GM12875 (cell line): ENCODE data around the gene NKAP.
"Not testable (repeated sequence)": the region's sequence is repeated elsewhere in the genome, so short reads cannot be mapped to it uniquely, and the experiment has no call there.

Experiments
- H3K4me3 ChIP-seq: one replicate; pipeline ENCODE4 v1.5.1; 2011; ENCODE audit warnings: low read depth, low read length, control low read depth
- CTCF ChIP-seq: IDR thresholded peaks from 2 replicates; pipeline ENCODE4 v1.5.1; 2011; ENCODE audit warnings: low read depth, mild to moderate bottlenecking, control low read depth, inconsistent platforms, low read length, moderate library complexity, borderline replicate concordance; ENCODE audit not compliant: insufficient read depth

NKAP gene

GRCh38 chrX:119935215-119935874 lies 8.2 kb downstream of the NKAP start:
- TF ChIP-seq CTCF, result no peak

GRCh38 chrX:119922391-119922790 lies 21.2 kb downstream of the NKAP start:
- H3K4me3 ChIP-seq, result not testable (repeated sequence)

More at GRCh38 chrX:119935215-119935874, 8.2 kb downstream of the NKAP start:
- no peak overlapping the region for H3K4me3 ChIP-seq

- no peak for TF ChIP-seq CTCF
- no peak overlapping the region for H3K4me3 ChIP-seq
Measured at GRCh38 chrX:119919835-119920585, 23.5 kb downstream of the NKAP start.

- TF ChIP-seq CTCF, result no peak
- H3K4me3 ChIP-seq, result no peak overlapping the region
Measured at GRCh38 chrX:119917877-119918276, 25.7 kb downstream of the NKAP start.

- no peak overlapping the region for H3K4me3 ChIP-seq
- no peak for TF ChIP-seq CTCF
Measured at GRCh38 chrX:119916310-119916709, 27.2 kb downstream of the NKAP start.

- no peak for TF ChIP-seq CTCF
- no peak overlapping the region for H3K4me3 ChIP-seq
Measured at GRCh38 chrX:119900976-119901375, 42.6 kb downstream of the NKAP start.

- no peak for TF ChIP-seq CTCF
- H3K4me3 ChIP-seq, result no peak overlapping the region
Measured at GRCh38 chrX:119899125-119899524, 44.4 kb downstream of the NKAP start.
